NB4 (cell line): ENCODE data around the gene TOX3.

Source experiments
- CTCF ChIP-seq: IDR thresholded peaks from one replicate; pipeline ENCODE4 v1.5.1; 2012; ENCODE audit warnings: low read depth, low read length
- MAX ChIP-seq: IDR thresholded peaks from 2 replicates; pipeline ENCODE4 v1.6.1; 2011; ENCODE audit warnings: low read depth, low read length
- MYC ChIP-seq: IDR thresholded peaks from 2 replicates; pipeline ENCODE4 v1.6.1; 2011; ENCODE audit warnings: low read depth, low read length
- POLR2A ChIP-seq: IDR thresholded peaks from 2 replicates; pipeline ENCODE4 v1.6.1; 2011; ENCODE audit warnings: mild to moderate bottlenecking; ENCODE audit not compliant: insufficient read length; ENCODE audit errors: extremely low read depth

GRCh38 chr16:52404546-52404945, 142.4 kb downstream of the TOX3 start:
- TF ChIP-seq POLR2A (no peak), CTCF (no peak), MAX (no peak), MYC (no peak)
